ENCODE data around the gene RIT2.
"Not testable (repeated sequence)": the region's sequence is repeated elsewhere in the genome, so short reads cannot be mapped to it uniquely, and the experiment has no call there.

RIT2 gene

DNA sequence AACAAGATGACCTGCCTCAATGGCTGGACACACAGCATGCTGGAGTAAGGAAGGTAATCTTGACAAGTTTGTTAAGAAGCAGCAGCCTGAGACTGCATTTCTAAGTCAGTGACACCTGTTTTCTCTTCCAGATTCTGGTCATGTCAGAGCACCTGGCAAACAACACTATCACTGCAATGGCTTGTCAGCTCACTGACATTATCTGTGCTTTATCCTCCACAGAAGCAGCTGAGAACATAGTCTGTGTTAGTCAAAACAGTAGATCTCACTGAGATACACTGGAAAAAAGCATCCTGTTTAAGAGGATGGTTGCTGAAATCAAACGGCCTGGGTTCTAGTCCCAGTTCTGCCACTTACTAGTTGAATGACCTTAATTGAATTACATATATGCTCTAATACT lies 355.2 kb downstream of the RIT2 start:
- H3K4me1 ChIP-seq: no peaks in the 10 kb centered on the region
- H3K4me3 ChIP-seq: no peak overlapping the region
- no peaks in the 10 kb centered on the region for H3K36me3 ChIP-seq
- H3K4me2 ChIP-seq: no peak overlapping the region
- no peak overlapping the region for H3K9ac ChIP-seq
- no peak overlapping the region for H3K27ac ChIP-seq
- no peak for TF ChIP-seq Cebpa-rat (IDR thresholded peaks at IDR 0.05)
- H3K9me3 ChIP-seq: no peaks in the 10 kb centered on the region
- no peaks in the 10 kb centered on the region for H3K27me3 ChIP-seq
- H4K20me1 ChIP-seq: no peaks in the 10 kb centered on the region

DNA sequence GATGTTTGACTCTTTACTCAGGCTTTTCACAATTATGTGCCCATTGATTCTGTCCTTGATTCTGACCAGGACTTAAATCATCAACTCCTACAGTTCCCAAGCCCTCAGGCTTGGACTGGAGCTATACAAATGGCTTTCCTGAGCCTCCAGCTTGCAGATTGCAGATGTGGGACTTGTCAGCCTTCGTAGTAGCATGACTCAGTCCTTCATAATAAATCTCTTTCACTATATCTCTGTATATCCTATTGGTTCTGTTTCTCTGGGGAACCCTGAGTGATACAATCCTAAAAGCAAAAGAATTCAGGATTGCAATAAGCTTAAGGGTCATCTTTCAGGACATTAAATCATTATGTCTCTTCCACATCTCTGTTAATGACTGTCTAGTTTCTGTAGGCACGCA lies 356.6 kb downstream of the RIT2 start:
- no peaks in the 10 kb centered on the region for H3K27me3 ChIP-seq
- H3K9me3 ChIP-seq: no peaks in the 10 kb centered on the region
- no peak overlapping the region for H3K27ac ChIP-seq
- no peaks in the 10 kb centered on the region for H3K4me1 ChIP-seq
- no peaks in the 10 kb centered on the region for H4K20me1 ChIP-seq
- no peak overlapping the region for H3K4me3 ChIP-seq
- H3K4me2 ChIP-seq: no peak overlapping the region
- H3K36me3 ChIP-seq: no peaks in the 10 kb centered on the region
- TF ChIP-seq Cebpa-rat (IDR thresholded peaks at IDR 0.05): no peak
- H3K9ac ChIP-seq: no peak overlapping the region

DNA sequence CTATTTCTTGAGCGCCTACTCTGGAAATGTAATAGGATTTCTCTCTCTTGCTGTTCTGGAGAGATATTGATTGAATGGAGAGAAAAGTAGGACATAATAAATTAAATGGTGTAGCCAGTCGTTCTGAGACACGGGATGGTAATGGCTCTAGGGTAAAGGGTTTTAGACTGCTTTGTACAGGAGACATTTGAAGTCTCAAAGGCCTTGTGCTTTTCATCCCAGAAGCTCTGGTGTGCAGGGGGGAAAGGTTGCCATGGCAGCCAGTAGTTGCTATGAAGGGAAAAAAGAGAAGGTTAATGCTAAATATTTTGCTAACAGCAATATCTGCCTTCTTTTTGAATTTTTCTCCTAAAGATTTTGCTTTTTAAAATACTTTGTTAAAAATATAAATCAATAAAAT lies 359.3 kb downstream of the RIT2 start:
- no peaks in the 10 kb centered on the region for H4K20me1 ChIP-seq
- no peak overlapping the region for H3K4me2 ChIP-seq
- H3K9me3 ChIP-seq: no peaks in the 10 kb centered on the region
- H3K9ac ChIP-seq: no peak overlapping the region
- TF ChIP-seq Cebpa-rat (IDR thresholded peaks at IDR 0.05): no peak
- H3K27me3 ChIP-seq: no peaks in the 10 kb centered on the region
- H3K36me3 ChIP-seq: no peaks in the 10 kb centered on the region
- H3K27ac ChIP-seq: no peak overlapping the region
- no peaks in the 10 kb centered on the region for H3K4me1 ChIP-seq
- no peak overlapping the region for H3K4me3 ChIP-seq

DNA sequence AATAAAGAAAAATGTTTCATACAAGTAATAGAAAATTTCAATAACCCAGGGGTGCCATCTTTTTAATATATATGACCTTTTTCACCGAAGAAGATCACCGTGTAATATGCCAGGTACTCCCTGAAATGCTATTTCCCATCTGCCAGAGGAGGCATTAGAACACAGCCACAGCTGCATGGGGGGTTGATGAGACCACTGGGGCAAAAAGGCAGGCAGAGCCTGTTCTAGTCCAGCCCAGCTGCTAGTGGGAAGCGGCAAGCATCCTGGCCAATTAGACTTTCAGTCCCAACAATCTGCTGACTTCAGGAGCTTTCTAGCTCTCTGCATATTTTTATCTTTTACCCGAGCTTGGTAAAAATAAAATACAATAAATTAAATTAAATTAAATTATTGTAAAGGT lies 362.6 kb downstream of the RIT2 start:
- TF ChIP-seq Cebpa-rat (IDR thresholded peaks at IDR 0.05): no peak
- Histone ChIP-seq H3K9me3 (no peaks in the 10 kb centered on the region), H3K4me1 (no peaks in the 10 kb centered on the region), H3K27ac (no peak overlapping the region), H3K27me3 (no peaks in the 10 kb centered on the region), H4K20me1 (no peaks in the 10 kb centered on the region), H3K4me3 (no peak overlapping the region), H3K36me3 (no peaks in the 10 kb centered on the region), H3K4me2 (no peak overlapping the region), H3K9ac (no peak overlapping the region)

DNA sequence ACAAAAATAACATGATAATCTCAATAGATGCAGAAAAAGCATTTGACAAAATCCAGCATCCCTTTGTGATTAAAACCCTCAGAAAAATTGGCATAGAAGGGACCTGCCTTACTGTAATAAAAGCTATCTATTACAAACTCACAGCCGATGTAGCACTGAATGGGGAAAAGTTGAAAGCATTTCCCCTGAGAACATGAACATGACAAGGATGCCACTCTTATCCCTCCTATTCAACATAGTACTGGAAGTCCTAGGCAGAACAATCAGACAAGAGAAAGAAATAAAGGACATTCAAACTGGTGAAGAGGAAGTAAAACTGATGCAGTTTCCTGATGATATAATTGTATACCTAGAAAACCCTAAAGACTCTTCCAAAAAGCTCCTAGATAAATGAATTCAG lies 368.7 kb downstream of the RIT2 start:
- no peak overlapping the region for H3K27ac ChIP-seq
- H3K4me1 ChIP-seq: no peaks in the 10 kb centered on the region
- no peaks in the 10 kb centered on the region for H3K9me3 ChIP-seq

DNA sequence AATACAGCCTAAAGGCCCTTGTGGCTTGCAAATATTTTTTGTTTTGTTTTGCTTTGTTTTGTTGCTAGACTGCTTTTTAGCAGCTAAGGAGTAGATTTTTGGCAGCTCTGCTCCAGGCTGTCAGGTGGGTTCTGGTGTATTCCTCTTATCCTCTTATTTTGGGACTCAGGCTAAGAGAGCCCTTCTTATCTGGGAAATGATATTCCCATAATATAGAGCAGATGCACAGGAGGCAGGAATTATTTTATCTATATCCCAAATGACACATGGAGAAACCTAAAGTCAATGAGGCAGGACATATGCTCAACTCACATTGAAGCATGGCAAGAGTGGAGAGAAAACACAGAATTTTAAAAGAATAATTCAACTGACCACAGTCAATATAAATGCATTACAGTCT lies 369.6 kb downstream of the RIT2 start:
- Histone ChIP-seq H3K9ac (no peak overlapping the region), H4K20me1 (no peaks in the 10 kb centered on the region), H3K9me3 (no peaks in the 10 kb centered on the region), H3K27ac (no peak overlapping the region), H3K4me3 (no peak overlapping the region), H3K27me3 (no peaks in the 10 kb centered on the region), H3K36me3 (no peaks in the 10 kb centered on the region), H3K4me1 (no peaks in the 10 kb centered on the region), H3K4me2 (no peak overlapping the region)
- TF ChIP-seq Cebpa-rat (IDR thresholded peaks at IDR 0.05): no peak

More for the DNA sequence above, 368.7 kb downstream of the RIT2 start:
- Histone ChIP-seq H3K36me3 (no peaks in the 10 kb centered on the region), H3K27me3 (no peaks in the 10 kb centered on the region), H3K4me2 (no peak overlapping the region), H4K20me1 (no peaks in the 10 kb centered on the region), H3K4me3 (no peak overlapping the region), H3K9ac (no peak overlapping the region)
- TF ChIP-seq Cebpa-rat (IDR thresholded peaks at IDR 0.05): no peak

DNA sequence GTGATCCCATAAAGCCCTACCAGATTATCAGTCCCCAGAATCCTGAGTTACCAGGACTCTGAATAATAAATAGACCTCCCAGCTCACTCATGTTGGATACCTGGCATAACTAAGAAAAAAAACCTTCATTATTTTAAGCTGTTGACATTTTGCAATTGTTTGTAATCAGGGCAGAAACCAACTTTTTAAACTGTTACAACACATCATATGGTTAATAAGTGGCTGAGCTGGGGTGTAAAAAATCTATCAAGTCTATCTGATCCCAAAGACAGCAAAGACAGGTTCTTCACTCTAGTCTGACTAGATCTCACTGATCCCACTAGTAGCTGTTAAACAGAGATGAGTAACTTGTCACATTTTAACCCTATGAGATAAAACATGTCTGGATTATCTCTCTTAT lies 370.3 kb downstream of the RIT2 start:
- Histone ChIP-seq H4K20me1 (no peaks in the 10 kb centered on the region), H3K9ac (no peak overlapping the region), H3K27me3 (no peaks in the 10 kb centered on the region), H3K27ac (no peak overlapping the region), H3K4me2 (no peak overlapping the region), H3K9me3 (no peaks in the 10 kb centered on the region), H3K4me1 (no peaks in the 10 kb centered on the region), H3K36me3 (no peaks in the 10 kb centered on the region), H3K4me3 (no peak overlapping the region)
- no peak for TF ChIP-seq Cebpa-rat (IDR thresholded peaks at IDR 0.05)

DNA sequence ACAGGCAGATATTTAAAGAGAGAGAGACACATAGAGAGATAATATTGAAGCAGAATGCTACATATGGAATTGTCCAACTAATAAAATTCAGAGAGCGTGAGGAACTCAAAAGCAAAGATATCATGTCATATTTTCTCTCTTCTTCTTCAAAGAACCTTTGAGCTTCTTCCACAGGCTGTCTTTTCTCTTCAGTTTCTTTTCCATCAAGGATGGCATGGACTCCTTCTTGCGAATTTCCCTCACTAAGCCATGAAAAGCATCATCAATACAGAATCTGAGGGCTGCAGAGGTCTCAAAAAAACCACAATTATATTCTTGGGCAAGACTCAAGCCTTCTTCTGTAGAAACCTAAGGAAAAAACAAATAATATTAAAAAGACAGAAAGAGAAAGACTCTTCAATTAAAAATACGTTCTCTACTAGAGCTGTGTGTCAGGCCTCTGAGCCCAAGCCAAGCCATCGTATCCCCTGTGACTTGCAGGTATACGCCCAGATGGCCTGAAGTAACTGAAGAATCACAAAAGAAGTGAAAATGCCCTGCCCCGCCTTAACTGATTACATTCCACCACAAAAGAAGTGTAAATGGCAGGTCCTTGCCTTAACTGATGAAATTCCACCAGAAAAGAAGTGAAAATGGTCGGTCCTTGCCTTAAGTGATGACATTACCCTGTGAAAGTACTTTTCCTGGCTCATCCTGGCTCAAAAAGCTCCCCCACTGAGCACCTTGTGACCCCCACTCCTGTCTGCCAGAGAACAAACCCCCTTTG lies 371.9 kb downstream of the RIT2 start:
- no peak overlapping the region for H3K27ac ChIP-seq
- no peaks in the 10 kb centered on the region for H3K4me1 ChIP-seq
- H3K9me3 ChIP-seq: no peaks in the 10 kb centered on the region
- H3K36me3 ChIP-seq: no peaks in the 10 kb centered on the region
- H3K4me2 ChIP-seq: no peak overlapping the region
- H3K9ac ChIP-seq: no peak overlapping the region
- H3K27me3 ChIP-seq: no peaks in the 10 kb centered on the region
- no peaks in the 10 kb centered on the region for H4K20me1 ChIP-seq
- no peak for TF ChIP-seq Cebpa-rat (IDR thresholded peaks at IDR 0.05)
- no peak overlapping the region for H3K4me3 ChIP-seq

DNA sequence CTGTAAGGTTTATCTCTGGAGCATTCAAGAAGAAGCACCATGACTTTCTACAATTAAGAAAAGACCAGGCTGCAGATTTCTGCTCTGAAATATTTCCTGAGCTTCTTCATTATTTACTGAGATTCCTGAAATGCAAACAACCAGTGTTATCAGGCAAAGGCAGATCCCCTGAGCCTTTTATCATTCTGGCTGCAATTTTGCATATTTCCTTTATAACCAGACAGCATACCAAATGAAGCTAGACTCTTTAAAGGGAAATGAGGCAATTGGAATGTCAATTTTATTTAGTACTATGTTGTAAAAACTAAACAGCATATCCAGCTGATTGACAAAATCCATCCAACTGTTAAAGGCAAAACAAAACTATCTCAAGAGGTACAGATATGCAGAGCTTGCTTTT lies 372.5 kb downstream of the RIT2 start:
- Histone ChIP-seq H3K9ac (no peak overlapping the region), H4K20me1 (no peaks in the 10 kb centered on the region), H3K36me3 (no peaks in the 10 kb centered on the region), H3K4me2 (no peak overlapping the region), H3K4me1 (no peaks in the 10 kb centered on the region), H3K27me3 (no peaks in the 10 kb centered on the region), H3K4me3 (no peak overlapping the region), H3K9me3 (no peaks in the 10 kb centered on the region), H3K27ac (no peak overlapping the region)
- no peak for TF ChIP-seq Cebpa-rat (IDR thresholded peaks at IDR 0.05)

DNA sequence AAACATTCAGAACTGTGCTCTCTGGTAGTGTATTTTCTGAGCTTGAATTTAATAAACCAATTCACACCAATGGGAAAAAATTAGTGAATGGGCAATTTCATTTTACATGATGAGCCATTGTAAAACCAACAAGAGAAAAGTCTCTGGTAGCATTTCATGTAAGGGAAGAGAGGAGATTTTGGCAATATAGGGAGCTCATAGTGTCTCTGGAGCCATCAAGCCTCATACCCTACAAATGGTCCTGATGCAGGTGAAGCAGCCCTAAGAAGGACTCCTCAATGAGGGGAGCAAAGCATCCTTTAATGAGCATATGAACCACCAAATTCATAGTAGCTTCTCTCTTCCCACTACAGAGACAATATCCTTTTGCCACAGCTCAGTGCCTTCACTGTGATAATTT lies 373.0 kb downstream of the RIT2 start:
- no peaks in the 10 kb centered on the region for H3K9me3 ChIP-seq

DNA sequence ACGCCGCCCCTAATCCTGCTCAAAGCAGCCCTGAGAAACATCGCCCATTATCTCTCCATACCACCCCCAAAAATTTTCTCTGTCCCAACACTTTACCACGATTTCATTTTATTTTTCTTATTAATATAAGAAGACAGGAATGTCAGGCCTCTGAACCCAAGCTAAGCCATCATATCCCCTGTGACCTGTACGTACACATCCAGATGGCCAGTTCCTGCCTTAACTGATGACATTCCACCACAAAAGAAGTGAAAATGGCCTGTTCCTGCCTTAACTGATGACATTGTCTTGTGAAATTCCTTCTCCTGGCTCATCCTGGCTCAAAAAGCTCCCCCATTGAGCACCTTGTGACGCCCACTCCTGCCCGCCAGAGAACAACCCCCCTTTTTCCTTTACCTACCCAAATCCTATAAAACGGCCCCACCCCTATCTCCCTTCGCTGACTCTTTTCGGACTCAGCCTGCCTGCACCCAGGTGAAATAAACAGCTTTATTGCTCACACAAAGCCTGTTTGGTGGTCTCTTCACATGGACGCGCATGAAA lies 373.6 kb downstream of the RIT2 start:
- H4K20me1 ChIP-seq, H3K4me1 ChIP-seq, H3K27me3 ChIP-seq, H3K9ac ChIP-seq, H3K9me3 ChIP-seq, H3K4me3 ChIP-seq, H3K27ac ChIP-seq, H3K36me3 ChIP-seq, H3K4me2 ChIP-seq: not testable (repeated sequence)

More for the DNA sequence above, 373.0 kb downstream of the RIT2 start:
- no peak for TF ChIP-seq Cebpa-rat (IDR thresholded peaks at IDR 0.05)
- Histone ChIP-seq H3K9ac (no peak overlapping the region), H3K27me3 (no peaks in the 10 kb centered on the region), H3K27ac (no peak overlapping the region), H3K36me3 (no peaks in the 10 kb centered on the region), H3K4me1 (no peaks in the 10 kb centered on the region), H3K4me3 (no peak overlapping the region), H4K20me1 (no peaks in the 10 kb centered on the region), H3K4me2 (no peak overlapping the region)

DNA sequence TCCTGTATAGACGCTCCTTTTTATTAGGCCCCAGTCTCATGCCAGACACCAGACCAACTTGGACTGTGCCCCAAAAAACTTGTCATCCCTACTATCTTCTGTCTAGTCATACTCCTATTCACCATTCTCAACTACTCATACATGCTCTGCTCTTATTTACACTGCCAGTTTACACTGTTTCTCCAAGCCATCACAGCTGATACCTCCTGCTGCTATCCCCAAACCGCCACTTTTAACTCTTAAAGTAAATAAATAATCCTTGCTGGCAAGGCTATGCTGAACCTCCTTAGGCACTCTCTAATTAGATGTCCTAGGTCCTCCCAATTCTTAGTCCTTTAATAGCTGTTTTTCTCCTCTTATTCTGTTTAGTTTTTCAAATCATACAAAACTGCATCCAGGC lies 374.2 kb downstream of the RIT2 start:
- not testable (repeated sequence) for H3K27me3 ChIP-seq, H3K4me1 ChIP-seq, H4K20me1 ChIP-seq, H3K36me3 ChIP-seq, H3K4me2 ChIP-seq, H3K4me3 ChIP-seq, H3K27ac ChIP-seq, H3K9me3 ChIP-seq, H3K9ac ChIP-seq

Measured in BLaER1 (cell line).